GM21381 (cell line): ENCODE measurements around the gene ECHDC3.

Experiments
- ATAC-seq: cut with Tn5 transposase; IDR thresholded peaks from one replicate; pipeline ENCODE4 v1.9.1; 2021; ENCODE audit warnings: mild to moderate bottlenecking, moderate library complexity; ENCODE audit not compliant: unreplicated experiment

The ECHDC3 gene

DNA sequence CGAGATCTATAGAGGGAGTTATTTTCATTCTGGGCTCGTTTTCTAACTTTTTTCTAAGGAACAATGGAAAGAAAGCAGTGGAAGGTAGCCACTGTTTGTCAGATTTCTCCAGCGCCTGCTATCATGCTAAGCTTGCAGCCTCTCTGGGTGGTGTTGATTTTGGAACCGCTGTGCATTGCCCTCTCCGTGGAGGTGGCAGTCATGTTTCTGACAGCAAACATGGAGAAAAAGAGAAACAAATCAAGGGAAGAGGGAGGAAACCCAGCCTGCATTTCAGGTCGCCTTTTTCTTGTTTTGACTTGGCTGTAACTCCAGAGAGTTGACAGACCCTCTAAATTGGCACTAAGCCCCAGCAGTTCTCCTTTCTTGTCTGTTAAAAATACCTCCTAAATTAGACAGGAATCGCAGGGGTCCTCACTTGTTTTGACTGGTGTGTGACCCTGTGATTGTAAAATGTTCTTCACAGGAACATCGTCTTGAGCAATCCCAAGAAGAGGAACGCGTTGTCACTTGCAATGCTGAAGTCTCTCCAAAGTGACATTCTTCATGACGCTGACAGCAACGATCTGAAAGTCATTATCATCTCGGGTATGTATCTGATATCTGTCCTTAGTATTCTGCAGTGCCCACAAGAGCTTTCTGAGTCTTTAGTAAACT, 4.8 kb downstream of the ECHDC3 start:
- no peak for ATAC-seq

DNA sequence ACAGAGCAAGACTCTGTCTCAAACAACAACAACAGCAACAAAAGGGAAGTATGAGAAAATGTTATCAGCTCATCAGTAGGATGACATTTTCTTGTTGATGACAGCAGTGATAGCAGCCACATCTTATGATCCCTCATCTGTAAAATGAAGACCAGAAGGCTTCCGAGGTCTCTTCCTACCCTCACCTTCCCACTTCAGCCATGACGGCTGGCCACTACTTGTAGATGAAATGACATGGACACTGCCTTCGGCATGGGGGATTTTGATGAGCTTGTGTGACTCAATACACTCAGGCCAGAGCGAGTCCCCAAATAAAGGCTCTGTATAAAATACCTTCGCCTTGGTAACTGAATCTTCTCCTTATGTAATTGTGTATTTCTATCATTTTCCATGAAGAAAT, 6.7 kb downstream of the ECHDC3 start:
- ATAC-seq = no peak

- ATAC-seq = no peak
Measured at GRCh38 chr10:11750420-11750819, 8.2 kb downstream of the ECHDC3 start.

DNA sequence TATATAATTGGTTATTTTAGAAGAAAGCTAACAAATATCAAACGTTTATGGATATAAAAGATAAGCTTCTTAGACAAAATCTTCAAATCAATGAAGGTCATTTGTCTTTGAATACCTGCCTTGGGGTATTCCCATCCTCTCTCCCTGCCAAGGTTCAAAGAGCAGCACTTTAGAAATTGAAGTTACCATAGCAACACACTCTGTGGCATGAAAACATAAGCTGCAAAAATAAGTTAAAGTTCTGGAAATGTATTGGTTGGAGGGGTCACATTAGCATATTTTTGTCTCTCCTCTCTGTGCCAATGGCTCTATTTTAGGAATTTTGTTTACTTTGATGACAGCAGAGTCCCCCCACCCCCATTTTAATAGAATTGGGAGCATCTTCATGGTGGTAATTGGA, 12.0 kb downstream of the ECHDC3 start:
- no peak for ATAC-seq

DNA sequence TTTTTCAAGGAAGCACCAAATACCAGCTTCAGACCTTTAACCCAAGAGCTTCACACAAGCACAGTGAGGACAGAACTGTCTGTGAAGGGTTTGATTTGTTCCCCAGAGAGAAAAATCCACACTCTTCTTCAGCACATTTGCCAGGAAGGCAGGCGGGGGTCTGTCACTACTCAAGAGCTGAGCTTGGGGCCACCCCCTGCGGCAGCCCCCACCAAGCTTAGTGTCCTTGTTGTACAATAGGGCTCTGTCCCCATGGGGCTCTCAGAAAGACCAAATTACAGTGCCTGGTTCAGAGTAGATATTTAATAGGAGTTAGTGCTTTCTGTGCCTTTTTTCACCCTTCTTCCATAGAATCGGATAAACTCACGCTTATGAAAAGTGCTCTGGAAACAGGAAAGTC, 12.4 kb downstream of the ECHDC3 start:
- no peak for ATAC-seq

DNA sequence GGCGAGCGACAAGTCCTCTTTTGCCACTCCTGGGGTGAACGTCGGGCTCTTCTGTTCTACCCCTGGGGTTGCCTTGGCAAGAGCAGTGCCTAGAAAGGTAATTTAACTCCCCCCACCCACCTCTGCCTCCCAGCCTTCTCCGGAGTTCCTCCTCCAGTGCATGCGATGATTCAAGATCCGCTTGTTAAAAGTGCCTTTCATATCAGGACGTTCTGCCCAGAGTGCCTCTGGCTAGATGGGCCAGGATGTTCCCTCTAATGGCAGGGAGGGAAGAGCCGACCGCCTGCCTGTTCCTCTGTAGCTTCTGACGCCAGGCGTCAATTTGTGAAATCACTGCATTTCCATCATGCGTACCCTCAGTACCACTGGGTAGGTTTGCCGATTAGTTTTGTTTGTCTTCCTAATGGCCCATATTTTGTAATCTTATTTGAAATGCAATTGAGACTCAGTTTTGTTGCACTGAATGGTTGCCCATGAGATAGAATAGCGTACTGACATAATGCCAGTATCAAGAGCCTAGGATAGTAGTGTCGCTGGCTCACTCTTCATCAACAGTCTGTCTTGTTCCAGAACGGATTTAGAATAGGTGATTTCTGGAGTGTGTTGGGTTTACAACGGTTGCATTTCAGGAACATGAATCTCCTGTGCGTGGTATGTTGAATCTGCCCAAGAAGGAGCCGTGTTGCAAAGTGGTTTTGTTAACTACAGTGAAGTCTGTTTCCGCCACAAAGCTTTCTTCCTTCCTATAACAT, 13.5 kb downstream of the ECHDC3 start:
- ATAC-seq = no peak

GRCh38 chr10:11756766-11757315, 14.7 kb downstream of the ECHDC3 start:
- ATAC-seq = no peak

- peak; percentile 17 for ATAC-seq
Measured at GRCh38 chr10:11757454-11757820, 15.3 kb downstream of the ECHDC3 start.

DNA sequence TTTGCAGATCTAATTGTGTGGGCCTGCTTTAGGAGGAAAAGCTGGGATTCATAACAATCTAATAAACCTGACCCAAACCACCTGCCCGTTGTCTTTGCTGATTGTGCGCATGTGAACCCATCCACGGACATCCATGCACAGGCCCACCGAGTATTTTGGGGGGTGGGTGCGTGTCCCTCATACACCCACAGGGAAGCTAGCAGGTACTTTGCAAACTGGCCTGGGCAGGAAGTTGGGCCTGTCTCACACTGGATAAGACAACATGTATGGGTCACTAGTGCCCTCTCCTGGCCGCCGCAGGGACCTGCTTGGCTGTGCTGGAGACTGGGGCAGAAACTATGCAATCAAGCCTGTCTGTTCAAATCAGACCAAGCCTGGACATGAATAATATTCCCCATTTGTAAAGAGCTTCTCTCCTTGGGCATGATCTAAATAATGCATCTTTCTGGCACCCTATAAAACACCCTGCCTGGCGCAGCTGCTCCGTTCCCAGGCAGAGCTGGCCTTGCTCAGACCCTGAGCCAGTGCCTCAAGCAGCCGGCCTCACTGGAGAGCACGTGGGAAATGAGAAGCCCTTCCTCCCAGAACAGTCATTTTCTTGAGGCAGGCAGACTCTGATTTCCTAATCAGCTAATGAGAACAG, 15.8 kb downstream of the ECHDC3 start:
- peak; percentile 93 for ATAC-seq

- no peak for ATAC-seq
Measured at GRCh38 chr10:11758527-11759236, 16.5 kb downstream of the ECHDC3 start.

DNA sequence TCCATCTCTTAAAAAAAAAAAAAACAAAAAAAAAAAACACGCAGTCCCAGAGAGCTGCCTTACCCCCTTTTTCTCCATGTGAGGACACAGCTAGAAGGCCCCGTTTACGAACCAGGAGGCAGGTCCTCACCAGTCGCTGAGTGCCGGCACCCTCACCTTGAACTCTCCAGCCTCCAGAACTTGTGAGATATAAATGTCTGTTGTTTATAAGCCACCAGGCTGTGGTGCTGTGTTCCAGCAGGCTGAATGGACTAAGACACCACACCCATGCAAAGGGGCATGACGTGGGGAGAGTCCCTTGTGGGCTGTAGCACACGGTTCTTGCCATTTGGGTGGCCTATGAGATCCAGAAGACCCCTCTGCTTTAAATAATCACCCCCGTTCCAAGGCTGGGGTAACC, 17.2 kb downstream of the ECHDC3 start:
- ATAC-seq = no peak

GRCh38 chr10:11760151-11760550, 18.0 kb downstream of the ECHDC3 start:
- ATAC-seq = no peak

- no peak for ATAC-seq
Measured at GRCh38 chr10:11760861-11761260, 18.7 kb downstream of the ECHDC3 start.

DNA sequence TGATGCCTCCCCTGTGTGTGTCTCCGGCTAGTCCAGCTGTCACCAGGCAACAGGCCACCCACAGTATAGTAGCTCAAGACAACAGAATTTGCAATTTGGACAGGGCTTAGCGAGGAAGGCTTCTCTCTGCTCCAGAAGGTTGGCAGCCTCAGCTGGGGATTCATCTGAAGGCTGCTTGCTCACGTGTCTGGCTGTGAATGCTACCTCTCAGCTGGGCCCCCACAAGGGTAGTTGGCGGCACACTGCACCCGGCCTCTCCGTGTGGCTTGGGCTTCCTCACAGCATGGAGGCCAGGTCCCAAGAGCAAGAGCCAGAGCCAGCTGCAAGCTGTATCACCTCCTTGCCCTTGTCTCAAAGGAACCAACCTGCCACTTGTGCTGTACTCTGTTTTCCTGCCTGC, 19.2 kb downstream of the ECHDC3 start:
- no peak for ATAC-seq

GRCh38 chr10:11762706-11763500, 20.7 kb downstream of the ECHDC3 start:
- ATAC-seq = no peak

DNA sequence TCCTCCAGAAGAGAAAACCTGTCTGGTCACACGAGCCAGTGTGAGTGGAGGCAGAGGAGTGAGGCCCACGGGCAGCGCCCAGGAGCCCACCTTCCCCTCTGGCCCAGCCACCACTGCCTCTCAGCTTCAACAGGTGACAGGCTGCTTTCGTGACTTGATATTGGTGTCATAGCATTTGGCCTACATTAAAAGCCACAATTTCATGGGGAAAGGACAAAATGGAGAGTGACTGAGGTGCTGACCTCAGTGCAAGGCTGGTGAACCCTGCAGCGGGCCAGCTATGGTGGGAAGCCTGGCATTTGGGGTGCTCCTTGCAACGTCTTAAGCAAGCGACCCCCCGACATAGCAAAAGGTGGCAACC, 21.3 kb downstream of the ECHDC3 start:
- no peak for ATAC-seq

DNA sequence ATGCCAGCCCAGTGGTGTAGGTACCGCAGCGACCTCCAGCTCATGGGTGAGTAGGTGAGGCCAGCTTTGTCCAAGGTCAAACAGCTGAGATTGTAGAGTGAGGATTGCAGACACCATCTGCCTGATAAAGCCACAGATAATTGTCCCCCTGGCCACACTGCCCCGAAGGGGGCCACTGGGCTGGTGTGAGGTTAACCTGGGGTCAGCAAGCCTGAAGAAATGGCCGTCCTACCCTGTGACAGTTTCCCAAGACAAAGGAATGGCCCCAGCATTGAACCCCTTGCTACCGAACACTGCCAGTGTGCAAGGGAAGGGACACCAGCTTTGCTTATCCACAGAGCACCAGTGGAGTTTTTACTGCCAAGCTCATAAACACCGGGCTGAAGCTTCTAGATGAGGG, 23.0 kb downstream of the ECHDC3 start:
- ATAC-seq = no peak

GRCh38 chr10:11772575-11773288, 30.6 kb downstream of the ECHDC3 start:
- no peak for ATAC-seq

GRCh38 chr10:11773761-11774441, 31.7 kb downstream of the ECHDC3 start:
- ATAC-seq = no peak
